H9 (cell line): ENCODE data around the gene TTBK1. TPM values are rescaled to one million over a fixed set of nuclear protein-coding genes. Genes with fewer than 3 reads are reported as not detected.

Source experiments
- DNase-seq: peaks from one replicate; pipeline ENCODE4 v3.0.0-alpha.2; 2017
- H2AFZ ChIP-seq: one replicate; pipeline ENCODE4 v1.6.1; 2013; ENCODE audit warnings: mild to moderate bottlenecking, low read length, control low read depth, moderate library complexity
- H2AK5ac ChIP-seq: 2 replicates; pipeline ENCODE4 v1.6.1; 2013; ENCODE audit warnings: low read length, control low read depth, mixed read lengths; ENCODE audit not compliant: insufficient read length
- H2BK120ac ChIP-seq: one replicate; pipeline ENCODE4 v1.6.1; 2013; ENCODE audit warnings: low read depth, mild to moderate bottlenecking, low read length, control low read depth, inconsistent platforms; ENCODE audit not compliant: poor library complexity, severe bottlenecking
- H2BK12ac ChIP-seq: 2 replicates; pipeline ENCODE4 v1.6.1; 2013; ENCODE audit warnings: low read length, control low read depth, mixed read lengths, low read depth; ENCODE audit not compliant: insufficient read length
- H2BK15ac ChIP-seq: 2 replicates; pipeline ENCODE4 v1.6.1; 2013; ENCODE audit warnings: low read depth, low read length, control low read depth
- H2BK20ac ChIP-seq: one replicate; pipeline ENCODE4 v1.6.1; 2013; ENCODE audit warnings: low read depth, mild to moderate bottlenecking, low read length, control low read depth, inconsistent platforms; ENCODE audit not compliant: poor library complexity, severe bottlenecking
- H2BK5ac ChIP-seq: 2 replicates; pipeline ENCODE4 v1.6.1; 2013; ENCODE audit warnings: low read length, control low read depth, mixed read lengths; ENCODE audit not compliant: insufficient read length
- H3K14ac ChIP-seq: 2 replicates; pipeline ENCODE4 v1.6.1; 2013; ENCODE audit warnings: low read length, control low read depth; ENCODE audit not compliant: insufficient read depth
- H3K18ac ChIP-seq: 2 replicates; pipeline ENCODE4 v1.6.1; 2013; ENCODE audit warnings: low read depth, mild to moderate bottlenecking, mixed read lengths, low read length, control low read depth; ENCODE audit not compliant: insufficient read length
- H3K23ac ChIP-seq: 2 replicates; pipeline ENCODE4 v1.6.1; 2013; ENCODE audit warnings: low read length, control low read depth, mixed read lengths, low read depth; ENCODE audit not compliant: insufficient read length
- H3K23me2 ChIP-seq: 2 replicates; pipeline ENCODE4 v1.6.1; 2013; ENCODE audit warnings: low read depth, mild to moderate bottlenecking, mixed read lengths, low read length, control low read depth; ENCODE audit not compliant: insufficient read length, poor library complexity, severe bottlenecking
- H3K27ac ChIP-seq: 2 replicates; pipeline ENCODE4 v1.5.1; 2013; ENCODE audit warnings: low read length, control low read depth, mixed read lengths, low read depth; ENCODE audit not compliant: insufficient read length
- H3K27me3 ChIP-seq: 2 replicates; pipeline ENCODE4 v1.6.1; 2013; ENCODE audit warnings: low read length, control low read depth, inconsistent platforms; ENCODE audit not compliant: insufficient read depth
- H3K4ac ChIP-seq: 2 replicates; pipeline ENCODE4 v1.6.1; 2013; ENCODE audit warnings: low read depth, mild to moderate bottlenecking, control low read depth, inconsistent platforms, low read length, moderate library complexity
- H3K4me1 ChIP-seq: 2 replicates; pipeline ENCODE4 v1.6.1; 2013; ENCODE audit warnings: low read length, control low read depth, inconsistent platforms; ENCODE audit not compliant: insufficient read depth
- H3K4me2 ChIP-seq: 2 replicates; pipeline ENCODE4 v1.6.1; 2013; ENCODE audit warnings: low read length, control low read depth, mixed read lengths; ENCODE audit not compliant: insufficient read length, insufficient read depth
- H3K56ac ChIP-seq: 2 replicates; pipeline ENCODE4 v1.6.1; 2013; ENCODE audit warnings: low read depth, mild to moderate bottlenecking, mixed read lengths, low read length, control low read depth; ENCODE audit not compliant: insufficient read length
- H3K79me1 ChIP-seq: 2 replicates; pipeline ENCODE4 v1.6.1; 2013; ENCODE audit warnings: low read depth, mild to moderate bottlenecking, moderate library complexity, low read length, control low read depth, inconsistent platforms; ENCODE audit not compliant: insufficient read depth, poor library complexity, severe bottlenecking
- H3K79me2 ChIP-seq: 2 replicates; pipeline ENCODE4 v1.6.1; 2013; ENCODE audit warnings: low read length, control low read depth, inconsistent platforms; ENCODE audit not compliant: insufficient read depth
- H3K9ac ChIP-seq: 2 replicates; pipeline ENCODE4 v1.6.1; 2013; ENCODE audit warnings: low read length, control low read depth, mixed read lengths; ENCODE audit not compliant: insufficient read length; ENCODE audit errors: extremely low read depth
- H3K9me3 ChIP-seq: one replicate; pipeline ENCODE4 v1.6.1; 2013; ENCODE audit warnings: low read depth, low read length, inconsistent platforms; ENCODE audit not compliant: control insufficient read depth
- H3T11ph ChIP-seq: one replicate; pipeline ENCODE4 v1.6.1; 2013; ENCODE audit warnings: mild to moderate bottlenecking, low read length, control low read depth, inconsistent platforms
- H4K20me1 ChIP-seq: one replicate; pipeline ENCODE4 v1.6.1; 2013; ENCODE audit not compliant: control insufficient read depth, insufficient read length, insufficient read depth
- H4K5ac ChIP-seq: 2 replicates; pipeline ENCODE4 v1.6.1; 2013; ENCODE audit warnings: low read depth, mild to moderate bottlenecking, mixed read lengths, low read length, control low read depth; ENCODE audit not compliant: insufficient read length
- H4K8ac ChIP-seq: replicated peaks from 2 replicates; pipeline ENCODE4 v1.6.1; 2013; ENCODE audit warnings: low read length, control low read depth, mixed read lengths, low read depth; ENCODE audit not compliant: insufficient read length
- H4K91ac ChIP-seq: 2 replicates; pipeline ENCODE4 v1.6.1; 2013; ENCODE audit warnings: low read depth, mild to moderate bottlenecking, moderate library complexity, mixed read lengths, low read length, control low read depth; ENCODE audit not compliant: insufficient read length
- H3K27ac Mint-ChIP-seq, 3 experiments: 2 replicates in 2 of 3; 3 replicates in 1 of 3; pipeline ENCODE4 v1.8.0; 2020 to 2021; ENCODE audit warnings: mixed read lengths in 3 of 3, mild to moderate bottlenecking in 1 of 3, moderate library complexity in 1 of 3
- H3K27me3 Mint-ChIP-seq: 2 replicates; pipeline ENCODE4 v1.8.0; 2021; ENCODE audit warnings: low read depth, mild to moderate bottlenecking, moderate library complexity, mixed read lengths
- H3K36me3 Mint-ChIP-seq, 3 experiments: 2 replicates in 2 of 3; 3 replicates in 1 of 3; pipeline ENCODE4 v1.8.0; 2020 to 2021; ENCODE audit warnings: low read depth in 3 of 3, mixed read lengths in 3 of 3; ENCODE audit not compliant: insufficient read depth in 1 of 3
- H3K4me1 Mint-ChIP-seq, 2 experiments: 2 replicates each; pipeline ENCODE4 v1.8.0; 2020; ENCODE audit warnings: mixed read lengths in 2 of 2
- H3K4me3 Mint-ChIP-seq, 2 experiments: 2 replicates in 1 of 2; 3 replicates in 1 of 2; pipeline ENCODE4 v1.8.0; 2020 to 2021; ENCODE audit warnings: mild to moderate bottlenecking in 2 of 2, mixed read lengths in 2 of 2, moderate library complexity in 1 of 2
- H3K9me3 Mint-ChIP-seq, 2 experiments: 2 replicates in 1 of 2; 3 replicates in 1 of 2; pipeline ENCODE4 v1.8.0; 2020; ENCODE audit warnings: mild to moderate bottlenecking in 2 of 2, mixed read lengths in 2 of 2, moderate library complexity in 1 of 2
- CTCF ChIP-seq: fragments of 200-600 bp; sonication (generic); conservative IDR thresholded peaks from 3 replicates; pipeline ENCODE4 v1.8.0; 2021; ENCODE audit warnings: antibody characterized with exemption, mild to moderate bottlenecking
- WGBS: extraction: QIAGEN DNeasy Blood & Tissue Kit; methylation state at CpG from one replicate; pipeline ENCODE4 v1.1.7; 2013; ENCODE audit warnings: missing lambda C conversion rate, low lambda C conversion rate, mixed read lengths; ENCODE audit not compliant: insufficient read length; ENCODE audit errors: extremely low coverage; 5-methylcytosine and 5-hydroxymethylcytosine counted together
- total RNA-seq: library from RNA; stranded (reverse); gene quantifications from 2 replicates; pipeline ENCODE4 v1.2.1, GENCODE V29; 2021

Gene TTBK1
- total RNA-seq, 1 experiment from 2014 or later: 1.6 TPM

- no CpG with 5 or more reads among the region's 1 CpG for WGBS
- H4K20me1 ChIP-seq: no peaks in the 10 kb centered on the region
- Mint-ChIP-seq H3K27me3 (no peaks in the 10 kb centered on the region), H3K4me3 (no peak overlapping the region), H3K9me3 (no peaks in the 10 kb centered on the region), H3K36me3 (no peaks in the 10 kb centered on the region), H3K27ac (no peak overlapping the region), H3K4me1 (no peaks in the 10 kb centered on the region)
- H3T11ph ChIP-seq: no peak overlapping the region
- H3K4me1 ChIP-seq: no peaks in the 10 kb centered on the region
- H3K23me2 ChIP-seq: no peaks in the 10 kb centered on the region
- H3K79me2 ChIP-seq: no peaks in the 10 kb centered on the region
- no peak overlapping the region for H3K56ac ChIP-seq
- H3K9me3 ChIP-seq: no peaks in the 10 kb centered on the region
- H4K91ac ChIP-seq: no peak overlapping the region
- no peak overlapping the region for H4K5ac ChIP-seq
- H3K9ac ChIP-seq: no peak overlapping the region
- DNase-seq: no peak
- H2BK15ac ChIP-seq: no peak overlapping the region
- no peak overlapping the region for H3K4me2 ChIP-seq
- no peak overlapping the region for H2AK5ac ChIP-seq
- no peak overlapping the region for H2BK5ac ChIP-seq
- no peak overlapping the region for H3K18ac ChIP-seq
- H2BK12ac ChIP-seq: no peak overlapping the region
- no peak overlapping the region for H3K27ac ChIP-seq
- no peak overlapping the region for H2BK120ac ChIP-seq
- no peak overlapping the region for H3K4ac ChIP-seq
- H4K8ac ChIP-seq: no peak overlapping the region
- no peaks in the 10 kb centered on the region for H3K27me3 ChIP-seq
- no peak for TF ChIP-seq CTCF
- no peak overlapping the region for H2BK20ac ChIP-seq
- H3K14ac ChIP-seq: no peak overlapping the region
- H3K23ac ChIP-seq: no peak overlapping the region
- H2AFZ ChIP-seq: no peak overlapping the region
- H3K79me1 ChIP-seq: no peaks in the 10 kb centered on the region
Observed at GRCh38 chr6:43325876-43326275, 82.6 kb downstream of the TTBK1 start.
